NCI-H345 treated with DMSO at 0.1 percent for 48 hours (cell line): ENCODE results near the gene LRP11.
"Not testable (repeated sequence)": the region's sequence is repeated elsewhere in the genome, so short reads cannot be mapped to it uniquely, and the experiment has no call there.

Experiments
- DNase-seq: peaks from one replicate; lab custom pipeline; 2025; ENCODE audit not compliant: unreplicated experiment; lab: John Stamatoyannopoulos, UW

The LRP11 gene, protein sequence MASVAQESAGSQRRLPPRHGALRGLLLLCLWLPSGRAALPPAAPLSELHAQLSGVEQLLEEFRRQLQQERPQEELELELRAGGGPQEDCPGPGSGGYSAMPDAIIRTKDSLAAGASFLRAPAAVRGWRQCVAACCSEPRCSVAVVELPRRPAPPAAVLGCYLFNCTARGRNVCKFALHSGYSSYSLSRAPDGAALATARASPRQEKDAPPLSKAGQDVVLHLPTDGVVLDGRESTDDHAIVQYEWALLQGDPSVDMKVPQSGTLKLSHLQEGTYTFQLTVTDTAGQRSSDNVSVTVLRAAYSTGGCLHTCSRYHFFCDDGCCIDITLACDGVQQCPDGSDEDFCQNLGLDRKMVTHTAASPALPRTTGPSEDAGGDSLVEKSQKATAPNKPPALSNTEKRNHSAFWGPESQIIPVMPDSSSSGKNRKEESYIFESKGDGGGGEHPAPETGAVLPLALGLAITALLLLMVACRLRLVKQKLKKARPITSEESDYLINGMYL

GRCh38 chr6:149863698-149864577 is at the start of gene LRP11:
Gene LRP11 (minus strand): TSS chr6:149864359. CDS start chr6:149864020, 339 bp downstream.
- peak; percentile 62 for DNase-seq

- DNase-seq = no peak
Measured at GRCh38 chr6:149913540-149914240, 49.5 kb upstream of the LRP11 start.

DNA sequence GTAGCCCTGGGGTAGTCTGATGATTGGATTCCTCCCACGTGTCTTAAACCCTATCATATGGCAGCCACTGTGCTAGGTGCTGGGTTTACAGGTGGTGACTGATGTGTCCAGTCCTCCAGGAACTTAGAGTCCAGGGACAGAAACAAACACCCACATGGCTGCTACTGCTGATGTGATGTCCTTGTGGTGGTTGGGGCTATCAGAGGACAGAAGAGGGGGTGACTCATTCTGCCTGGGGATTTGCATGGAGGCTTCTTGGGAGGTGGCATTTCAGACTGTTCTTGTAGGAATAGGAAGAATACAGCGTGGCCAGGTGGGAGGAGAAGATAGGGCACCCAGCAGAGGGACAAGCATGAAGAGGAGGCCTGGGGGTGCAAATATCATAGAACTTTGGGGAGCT is 48.9 kb upstream of the LRP11 start:
- no peak for DNase-seq

GRCh38 chr6:149912680-149913079 is 48.5 kb upstream of the LRP11 start:
- DNase-seq = not testable (repeated sequence)

DNA sequence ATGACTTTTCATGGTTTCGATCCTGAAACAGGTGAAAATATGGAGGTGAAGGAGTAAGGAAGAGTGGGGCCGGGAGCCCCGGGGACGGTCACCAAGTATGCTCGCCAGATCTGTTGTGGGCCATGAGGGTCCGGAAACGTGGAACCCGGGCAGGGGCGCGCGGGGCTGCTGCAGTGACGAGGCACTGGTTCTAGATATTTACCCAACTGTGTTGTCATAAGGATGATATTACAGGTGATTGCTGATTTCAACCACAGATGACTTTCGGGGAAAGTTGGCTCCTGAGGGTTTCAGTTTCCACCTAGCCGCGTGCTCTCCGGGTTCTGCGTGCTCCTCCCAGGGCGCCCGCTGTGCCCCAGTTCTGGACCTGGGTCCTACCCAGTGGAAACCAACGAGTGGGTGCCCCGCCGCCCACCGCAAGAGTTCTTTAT is 46.6 kb upstream of the LRP11 start:
- DNase-seq = no peak

DNA sequence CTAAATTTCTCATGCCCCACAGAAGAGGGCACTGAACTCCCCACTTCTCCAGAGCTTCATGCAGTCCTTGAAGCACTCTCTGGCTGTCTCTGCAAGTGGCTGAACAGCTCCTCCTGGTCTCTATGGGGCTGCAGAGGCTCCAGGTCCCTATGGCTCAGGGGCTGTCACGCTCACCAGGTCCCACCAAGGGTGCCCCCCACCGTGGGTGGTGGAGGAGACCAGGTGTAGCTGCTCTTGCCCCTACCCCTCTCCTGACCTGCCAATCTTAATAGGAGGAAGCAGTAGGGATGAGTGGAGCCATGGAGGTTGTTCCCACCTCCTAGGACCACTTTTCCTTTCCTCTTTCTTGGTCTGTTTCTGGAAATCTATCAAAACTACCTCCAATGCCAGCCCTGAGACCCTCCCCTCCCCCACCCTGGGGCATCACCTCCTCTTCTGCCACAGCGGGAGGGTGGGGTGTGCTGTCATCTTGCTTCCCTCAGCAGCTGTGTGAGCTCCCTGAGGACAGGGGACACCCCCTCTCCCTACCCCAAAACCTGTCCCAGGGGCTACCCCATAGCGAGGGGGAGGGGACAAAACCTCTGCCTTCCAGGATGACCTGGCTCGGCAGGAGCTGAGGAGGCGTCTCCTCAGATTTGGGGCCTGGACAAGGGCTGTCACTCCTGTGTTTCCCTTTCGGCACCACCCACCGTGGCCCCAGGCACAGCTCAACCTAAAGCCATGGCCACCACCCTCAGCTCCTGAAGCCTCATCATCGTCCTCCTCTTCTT is 45.7 kb upstream of the LRP11 start:
- DNase-seq = no peak

- not testable (repeated sequence) for DNase-seq
Measured at GRCh38 chr6:149908480-149908879, 44.3 kb upstream of the LRP11 start.

- no peak for DNase-seq
Measured at GRCh38 chr6:149907317-149907716, 43.2 kb upstream of the LRP11 start.

DNA sequence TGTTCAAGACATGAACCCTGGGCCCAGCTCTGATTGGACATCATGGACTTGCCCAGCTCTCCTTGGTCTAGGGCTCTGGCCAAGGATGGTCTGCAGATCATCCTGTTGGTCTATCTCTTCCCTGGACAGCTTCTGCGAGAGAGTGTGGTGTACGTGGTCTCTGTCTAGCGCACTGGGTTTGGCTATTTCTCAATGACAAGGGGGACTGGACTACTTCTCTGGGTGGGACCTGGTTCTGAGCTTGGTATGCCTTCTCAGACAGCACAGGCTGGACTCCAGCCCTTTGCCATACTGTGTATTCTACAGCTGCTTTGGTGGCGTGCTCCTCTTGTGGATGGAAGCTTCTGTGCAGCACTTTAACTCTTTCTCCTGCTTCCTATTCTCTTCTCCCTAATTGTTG is 42.2 kb upstream of the LRP11 start:
- no peak for DNase-seq

GRCh38 chr6:149905911-149906371 is 41.8 kb upstream of the LRP11 start:
- no peak for DNase-seq

- DNase-seq = no peak
Measured at GRCh38 chr6:149905371-149905910, 41.3 kb upstream of the LRP11 start.

- no peak for DNase-seq
Measured at GRCh38 chr6:149904661-149905370, 40.7 kb upstream of the LRP11 start.

DNA sequence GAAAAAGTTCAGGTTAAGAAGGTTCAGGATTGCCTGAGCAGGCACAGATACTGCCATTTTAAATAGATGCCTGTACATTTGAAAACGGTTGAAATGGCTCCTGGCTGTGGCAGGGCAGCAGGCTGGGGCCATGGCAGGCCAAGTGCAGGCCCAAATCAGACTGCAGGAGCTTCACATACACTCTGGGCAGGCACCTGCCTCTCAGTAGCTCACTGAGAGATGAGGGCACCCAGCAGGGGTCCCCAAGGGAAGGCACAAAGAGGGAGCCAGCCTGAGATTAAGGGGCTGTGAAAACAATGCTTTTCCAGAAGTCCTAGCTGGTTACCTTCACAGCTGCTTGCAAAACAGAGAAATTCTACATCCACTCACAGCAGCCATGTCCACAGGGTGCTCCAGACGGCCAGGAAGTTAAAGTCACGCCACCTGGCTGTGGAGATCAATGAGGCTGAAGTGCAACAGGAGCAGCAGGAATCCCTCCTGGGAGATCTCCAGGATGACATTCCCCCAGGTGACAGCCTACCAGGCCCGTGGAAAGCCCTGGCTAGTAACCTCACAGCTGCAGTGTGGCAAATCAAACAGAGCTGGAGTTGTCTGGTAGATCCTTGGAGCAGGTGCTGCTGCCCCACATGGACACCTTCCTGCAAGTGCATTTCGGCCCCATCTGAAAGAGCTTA is 39.9 kb upstream of the LRP11 start:
- peak; percentile 94 for DNase-seq

GRCh38 chr6:149901444-149902140 is 37.4 kb upstream of the LRP11 start:
- no peak for DNase-seq

GRCh38 chr6:149900620-149901443 is 36.7 kb upstream of the LRP11 start:
- DNase-seq = no peak

DNA sequence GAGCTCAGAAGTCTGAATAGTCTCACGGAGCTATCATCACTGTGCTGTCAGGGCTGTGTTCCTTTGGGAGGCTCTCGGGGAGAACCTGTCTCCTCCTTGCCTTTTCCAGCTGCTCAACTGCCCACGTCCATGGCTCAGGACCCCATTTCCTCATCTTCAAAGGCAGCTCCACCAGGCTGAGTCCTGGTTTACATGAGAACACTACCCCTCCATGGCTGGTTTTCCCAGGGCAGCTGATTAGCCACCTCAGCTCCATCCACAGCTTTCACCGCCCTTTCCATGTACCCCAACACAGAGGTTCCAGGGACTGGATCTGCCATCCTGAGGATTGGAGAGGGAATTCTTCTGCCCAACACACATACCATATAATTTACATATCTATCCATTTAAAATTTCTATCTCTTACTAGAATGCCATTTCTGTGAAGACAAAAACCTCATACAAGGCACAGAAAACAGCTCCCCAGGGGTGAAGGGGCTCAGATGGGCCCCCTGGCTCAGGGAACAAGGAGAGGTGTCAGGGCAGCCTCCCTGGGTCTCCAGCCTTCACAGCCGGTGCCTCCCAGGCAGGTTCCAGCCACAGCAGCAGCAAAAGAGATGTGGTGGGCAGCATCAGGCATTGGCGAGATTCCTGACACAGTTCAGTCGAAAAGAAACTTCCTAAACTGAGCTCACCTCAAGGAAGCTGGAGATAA is 35.9 kb upstream of the LRP11 start:
- DNase-seq = no peak

GRCh38 chr6:149899486-149899885 is 35.3 kb upstream of the LRP11 start:
- no peak for DNase-seq
